ENCODE measurements around the gene SNRPA.

Gene SNRPA

DNA sequence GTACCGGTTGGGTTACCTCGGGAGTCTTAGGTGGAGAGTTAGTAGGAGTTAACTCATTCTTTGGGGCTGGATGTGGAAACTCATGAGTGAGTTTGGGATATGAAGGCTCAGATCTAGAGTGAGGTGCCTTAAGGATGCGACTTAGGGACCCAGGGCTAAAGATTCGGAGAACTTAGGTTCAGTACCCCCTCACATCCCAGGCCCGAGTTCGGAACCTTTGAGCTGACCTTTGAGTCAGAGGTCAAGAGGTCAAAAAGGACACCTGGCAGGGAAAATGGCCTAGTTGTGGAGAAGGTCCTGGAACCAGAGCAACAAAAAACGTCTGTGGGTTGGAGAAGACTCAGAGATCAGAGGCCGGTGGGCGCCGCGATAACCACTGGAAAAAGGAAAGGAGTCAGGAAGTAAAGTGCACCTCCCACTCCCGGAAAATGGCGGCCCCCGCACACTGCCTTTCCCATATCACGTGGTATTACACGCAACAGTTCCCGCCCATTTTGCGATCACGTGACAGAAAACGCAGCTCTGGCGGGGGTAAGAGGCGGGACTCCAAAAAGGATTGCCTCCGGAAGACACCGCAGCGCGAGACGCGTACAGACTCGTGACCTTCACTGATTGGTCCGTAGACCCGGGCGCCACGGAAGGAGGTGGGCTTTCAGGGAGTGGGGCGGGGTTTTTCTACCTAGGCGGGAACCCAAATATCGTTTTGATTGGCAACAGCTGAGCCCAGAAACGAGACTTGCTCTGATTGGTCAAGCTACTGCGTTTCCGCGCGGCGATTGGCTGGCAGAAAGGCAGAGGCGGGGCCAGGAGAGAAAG, 737 bp upstream of the SNRPA start, which contains the start of gene ACTMAP:
TSS of gene ACTMAP (minus strand) at position 420 of the 816 bp plus-strand sequence. CDS start 674 bp downstream, outside the sequence.
- TF ChIP-seq, protein P1, sequence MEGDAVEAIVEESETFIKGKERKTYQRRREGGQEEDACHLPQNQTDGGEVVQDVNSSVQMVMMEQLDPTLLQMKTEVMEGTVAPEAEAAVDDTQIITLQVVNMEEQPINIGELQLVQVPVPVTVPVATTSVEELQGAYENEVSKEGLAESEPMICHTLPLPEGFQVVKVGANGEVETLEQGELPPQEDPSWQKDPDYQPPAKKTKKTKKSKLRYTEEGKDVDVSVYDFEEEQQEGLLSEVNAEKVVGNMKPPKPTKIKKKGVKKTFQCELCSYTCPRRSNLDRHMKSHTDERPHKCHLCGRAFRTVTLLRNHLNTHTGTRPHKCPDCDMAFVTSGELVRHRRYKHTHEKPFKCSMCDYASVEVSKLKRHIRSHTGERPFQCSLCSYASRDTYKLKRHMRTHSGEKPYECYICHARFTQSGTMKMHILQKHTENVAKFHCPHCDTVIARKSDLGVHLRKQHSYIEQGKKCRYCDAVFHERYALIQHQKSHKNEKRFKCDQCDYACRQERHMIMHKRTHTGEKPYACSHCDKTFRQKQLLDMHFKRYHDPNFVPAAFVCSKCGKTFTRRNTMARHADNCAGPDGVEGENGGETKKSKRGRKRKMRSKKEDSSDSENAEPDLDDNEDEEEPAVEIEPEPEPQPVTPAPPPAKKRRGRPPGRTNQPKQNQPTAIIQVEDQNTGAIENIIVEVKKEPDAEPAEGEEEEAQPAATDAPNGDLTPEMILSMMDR (IDR thresholded peaks at IDR 0.05; ENCODE audit: low read depth, low read length), result no peak
- peak; percentile 100 for DNase-seq (ENCODE audit: extremely low read depth, low read depth)

DNA sequence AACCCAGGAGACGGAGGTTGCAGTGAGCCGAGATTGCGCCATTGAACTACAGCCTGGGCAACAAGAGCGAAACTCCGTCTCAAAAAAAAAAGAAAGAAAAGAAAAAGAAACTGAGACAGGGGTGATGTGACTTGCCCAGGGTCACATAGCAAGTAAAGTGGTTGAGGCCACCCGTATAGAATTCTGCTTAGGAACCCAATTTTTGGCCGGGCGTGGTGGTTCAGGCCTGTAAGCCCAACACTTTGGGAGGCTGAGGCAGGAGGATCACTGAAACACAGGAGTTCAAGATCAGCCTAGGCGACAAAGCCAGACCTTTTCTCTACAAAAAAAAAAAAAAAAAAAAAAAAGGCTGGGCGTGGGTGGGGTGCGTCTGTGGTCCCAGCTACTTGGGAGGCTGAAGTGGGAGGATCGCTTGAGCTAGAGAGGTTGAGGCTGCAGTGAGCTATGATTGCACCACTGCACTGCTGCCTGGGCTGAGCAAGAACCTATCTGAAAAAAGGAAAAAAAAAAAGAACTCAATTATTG, 1.3 kb downstream of the SNRPA start:
- TF ChIP-seq, protein P1 (IDR thresholded peaks at IDR 0.05; ENCODE audit: low read depth, low read length), result no peak
- DNase-seq (ENCODE audit: extremely low read depth, low read depth), result no peak

DNA sequence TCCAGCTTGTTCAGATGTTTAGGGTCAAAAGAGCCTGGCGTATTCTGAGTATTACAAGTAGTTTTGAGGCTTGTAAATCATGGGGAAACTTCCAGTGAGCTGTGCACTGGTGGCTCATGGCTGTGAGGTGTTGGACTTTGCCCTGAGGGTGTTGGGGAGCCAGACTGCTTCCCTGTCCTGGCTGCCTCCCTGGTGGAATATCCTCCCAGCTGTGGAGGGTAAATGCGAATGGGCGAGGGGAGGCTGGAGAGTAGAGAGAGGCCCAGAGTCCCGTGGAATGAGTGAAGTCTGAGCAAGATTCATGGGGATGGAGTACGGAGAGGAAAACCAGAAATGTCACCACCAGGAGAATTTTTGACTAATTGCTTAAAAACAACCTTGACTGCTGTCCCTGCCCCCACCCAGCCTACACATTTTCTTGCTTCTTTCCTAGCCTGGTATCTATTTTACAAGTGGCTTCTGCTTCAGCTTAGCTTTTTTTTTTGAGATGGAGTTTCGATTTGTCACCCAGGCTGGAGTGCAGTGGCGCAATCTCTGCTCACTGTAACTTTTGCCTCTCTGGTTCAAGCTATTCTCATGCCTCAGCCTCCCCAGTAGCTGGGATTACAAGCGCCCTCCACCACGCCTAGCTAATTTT, 3.7 kb downstream of the SNRPA start:
- no peak for DNase-seq (ENCODE audit: extremely low read depth, low read depth)
- TF ChIP-seq, protein P1 (IDR thresholded peaks at IDR 0.05; ENCODE audit: low read depth, low read length), result no peak

DNA sequence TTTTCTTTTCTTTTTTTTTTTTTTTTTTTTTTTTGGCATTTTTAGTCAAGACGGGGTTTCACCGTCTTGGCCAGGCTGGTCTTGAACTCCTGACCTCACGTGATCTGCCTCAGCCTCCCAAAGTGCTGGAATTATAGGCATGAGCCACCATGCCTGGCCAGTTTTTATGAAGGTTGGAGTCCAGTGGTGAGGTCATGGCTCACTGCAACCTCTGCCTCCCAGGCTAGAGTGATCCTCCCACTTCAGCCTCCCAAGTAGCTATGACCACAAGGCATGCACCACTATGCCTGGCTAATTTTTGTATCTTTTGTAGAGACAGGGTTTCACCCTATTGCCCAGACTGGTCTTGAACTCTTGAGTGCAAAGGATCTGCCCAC, 4.2 kb downstream of the SNRPA start:
- no peak for DNase-seq (ENCODE audit: extremely low read depth, low read depth)

DNA sequence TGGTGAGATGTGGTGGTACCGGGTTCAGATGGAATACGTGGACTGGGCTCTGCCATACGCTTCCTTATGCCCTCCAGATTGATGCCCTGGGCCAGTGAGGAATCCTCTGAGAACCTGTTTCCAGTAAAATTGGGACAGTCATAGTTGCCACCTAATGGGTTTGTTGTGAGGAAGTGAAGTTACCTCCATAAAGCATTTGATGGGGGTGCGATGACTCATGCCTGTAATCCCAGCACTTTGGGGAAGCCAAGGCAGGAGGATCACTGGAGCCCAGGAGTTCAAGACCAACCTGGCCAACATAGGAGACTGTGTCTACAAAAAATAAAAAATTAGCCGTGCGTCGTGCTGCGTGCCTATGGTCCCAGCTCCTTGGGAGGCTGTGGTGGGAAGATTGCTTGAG, 4.8 kb downstream of the SNRPA start:
- DNase-seq (ENCODE audit: extremely low read depth, low read depth), result no peak
- TF ChIP-seq, protein P1 (IDR thresholded peaks at IDR 0.05; ENCODE audit: low read depth, low read length), result no peak

More for the DNA sequence above, 4.2 kb downstream of the SNRPA start:
- TF ChIP-seq, protein P1 (IDR thresholded peaks at IDR 0.05; ENCODE audit: low read depth, low read length), result no peak

DNA sequence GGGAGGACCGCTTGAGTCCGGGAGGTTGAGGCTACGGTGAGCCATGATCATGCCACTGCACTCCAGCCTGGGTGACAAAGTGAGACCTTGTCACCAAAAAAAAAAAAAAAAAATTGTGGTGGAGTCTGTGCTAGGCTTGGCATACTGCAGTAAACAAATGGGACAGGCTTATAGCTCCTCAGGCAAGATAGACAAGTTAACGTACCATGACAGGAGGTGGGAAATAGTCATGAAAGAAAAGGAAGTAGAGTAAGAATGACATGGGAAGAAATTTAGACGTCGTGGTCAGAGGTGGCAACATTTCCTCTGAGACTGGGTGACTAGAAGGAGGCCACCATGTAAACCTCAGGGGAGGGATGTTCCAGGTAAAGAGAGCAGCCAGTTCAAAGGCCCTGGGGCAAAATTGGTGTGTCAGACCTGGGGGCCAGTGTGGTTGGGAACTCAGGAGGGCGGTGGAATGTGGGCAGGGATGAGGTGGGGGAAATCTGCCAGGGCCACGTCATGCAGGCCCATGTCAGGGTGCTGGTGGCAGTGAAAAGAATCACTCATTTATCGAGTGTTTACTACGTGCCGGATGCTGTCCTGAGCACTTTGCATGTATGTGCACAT, 5.6 kb downstream of the SNRPA start:
- TF ChIP-seq, protein P1 (IDR thresholded peaks at IDR 0.05; ENCODE audit: low read depth, low read length), result no peak
- no peak for DNase-seq (ENCODE audit: extremely low read depth, low read depth)

Data from AG09319 (cell line).